ENCODE results near the gene TEX22. TPM values are rescaled to one million over a fixed set of nuclear protein-coding genes. Genes with fewer than 3 reads are reported as not detected.

Gene TEX22
- total RNA-seq, 4 donors from 2014 or later = not detected

DNA sequence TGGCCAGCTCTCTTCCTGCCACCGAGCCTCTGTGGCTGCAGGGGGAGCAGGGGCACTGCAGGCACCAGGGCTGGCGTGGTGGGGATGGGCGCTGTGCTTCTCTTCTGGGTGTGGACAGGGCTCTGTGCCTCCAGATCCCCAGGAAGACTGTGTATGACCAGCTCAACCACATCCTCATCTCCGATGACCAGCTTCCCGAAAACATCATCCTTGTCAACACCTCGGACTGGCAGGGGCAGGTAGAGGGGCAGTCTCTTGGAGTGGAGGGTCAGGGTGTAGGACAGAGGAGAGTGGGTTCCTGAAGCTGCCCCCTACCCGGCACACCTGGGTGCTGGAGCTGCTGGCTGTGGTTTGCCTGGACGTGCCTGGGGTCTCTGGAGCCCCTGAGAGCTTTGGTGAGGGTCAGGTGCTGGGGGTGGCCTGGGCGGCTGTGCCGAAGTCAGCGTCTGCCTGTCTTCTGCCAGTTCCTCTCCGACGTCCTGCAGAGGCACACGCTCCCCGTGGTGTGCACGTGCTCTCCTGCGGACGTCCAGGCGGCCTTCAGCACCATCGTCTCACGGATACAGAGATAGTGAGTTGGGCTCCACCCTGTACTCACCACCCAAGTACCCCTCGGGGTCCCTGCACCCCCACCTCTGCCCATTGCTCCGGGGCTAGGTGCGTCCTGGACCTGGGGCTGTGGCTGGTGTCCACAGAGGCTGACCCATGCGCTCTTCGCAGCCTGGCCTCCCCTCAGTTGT, 15.8 kb upstream of the TEX22 start:
- peaks cover 0 to 42% of the 10 kb centered on the region in 2 donors for H3K36me3 ChIP-seq
- intact Hi-C loops (cut with DNase I; ENCODE audit: low total_unique reads) (no loop called here), in situ Hi-C loops (cut with MboI; ENCODE audit: low sequenced_read_pairs in 4 of 4) (no loop called here)
- DNase-seq (no peak), ATAC-seq (no peak)
- no peak for TF ChIP-seq POLR2A (IDR thresholded peaks at IDR 0.05)
- TF ChIP-seq, protein P1, sequence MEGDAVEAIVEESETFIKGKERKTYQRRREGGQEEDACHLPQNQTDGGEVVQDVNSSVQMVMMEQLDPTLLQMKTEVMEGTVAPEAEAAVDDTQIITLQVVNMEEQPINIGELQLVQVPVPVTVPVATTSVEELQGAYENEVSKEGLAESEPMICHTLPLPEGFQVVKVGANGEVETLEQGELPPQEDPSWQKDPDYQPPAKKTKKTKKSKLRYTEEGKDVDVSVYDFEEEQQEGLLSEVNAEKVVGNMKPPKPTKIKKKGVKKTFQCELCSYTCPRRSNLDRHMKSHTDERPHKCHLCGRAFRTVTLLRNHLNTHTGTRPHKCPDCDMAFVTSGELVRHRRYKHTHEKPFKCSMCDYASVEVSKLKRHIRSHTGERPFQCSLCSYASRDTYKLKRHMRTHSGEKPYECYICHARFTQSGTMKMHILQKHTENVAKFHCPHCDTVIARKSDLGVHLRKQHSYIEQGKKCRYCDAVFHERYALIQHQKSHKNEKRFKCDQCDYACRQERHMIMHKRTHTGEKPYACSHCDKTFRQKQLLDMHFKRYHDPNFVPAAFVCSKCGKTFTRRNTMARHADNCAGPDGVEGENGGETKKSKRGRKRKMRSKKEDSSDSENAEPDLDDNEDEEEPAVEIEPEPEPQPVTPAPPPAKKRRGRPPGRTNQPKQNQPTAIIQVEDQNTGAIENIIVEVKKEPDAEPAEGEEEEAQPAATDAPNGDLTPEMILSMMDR (IDR thresholded peaks at IDR 0.05 in 4 of 5, conservative IDR thresholded peaks at IDR 0.05 in 1 of 5) = no peak
- H3K27me3 ChIP-seq = no peaks in the 10 kb centered on the region
- H3K9me3 ChIP-seq = no peaks in the 10 kb centered on the region
- no peak overlapping the region for H3K4me3 ChIP-seq
- no peaks in the 10 kb centered on the region for H3K4me1 ChIP-seq
- H3K27ac ChIP-seq = no peak overlapping the region

DNA sequence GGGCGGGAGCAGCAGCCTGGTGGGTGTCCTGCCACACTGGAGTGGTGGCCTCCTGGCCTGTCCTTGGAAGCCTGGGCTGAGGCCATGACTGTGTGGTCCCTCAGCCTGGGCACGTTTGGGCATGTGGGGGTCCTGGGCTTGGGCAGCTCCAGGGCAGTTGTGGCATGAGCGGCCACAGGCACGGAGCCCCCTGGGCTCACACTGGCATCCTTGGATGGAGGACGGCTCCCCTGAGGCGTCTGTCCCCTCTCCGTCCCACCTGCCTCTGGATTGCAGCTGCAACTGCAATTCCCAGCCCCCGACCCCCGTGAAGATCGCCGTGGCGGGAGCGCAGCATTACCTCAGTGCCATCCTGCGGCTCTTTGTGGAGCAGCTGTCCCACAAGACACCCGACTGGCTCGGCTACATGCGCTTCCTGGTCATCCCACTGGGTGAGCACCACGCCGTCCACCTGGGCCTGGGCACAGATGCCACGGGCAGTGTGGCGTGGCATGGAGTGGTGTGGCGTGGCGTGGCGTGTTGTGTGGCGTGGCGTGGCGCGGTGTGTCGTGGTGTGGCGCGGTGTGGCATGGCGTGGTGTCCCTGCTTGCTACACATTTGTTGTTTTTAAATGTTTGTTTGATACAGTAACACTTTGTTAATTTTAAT, 15.1 kb upstream of the TEX22 start:
- DNase-seq (no peak), ATAC-seq (no peak)
- no peaks in the 10 kb centered on the region for H3K4me1 ChIP-seq
- H3K36me3 ChIP-seq = peaks cover 0 to 42% of the 10 kb centered on the region in 2 donors
- no peaks in the 10 kb centered on the region for H3K9me3 ChIP-seq
- in situ Hi-C loops (cut with MboI; ENCODE audit: low sequenced_read_pairs in 4 of 4) = no loop called here
- H3K27ac ChIP-seq = no peak overlapping the region
- H3K27me3 ChIP-seq = no peaks in the 10 kb centered on the region
- TF ChIP-seq, protein P1 (IDR thresholded peaks at IDR 0.05 in 4 of 5, conservative IDR thresholded peaks at IDR 0.05 in 1 of 5) = no peak
- TF ChIP-seq POLR2A (IDR thresholded peaks at IDR 0.05) = no peak
- H3K4me3 ChIP-seq = no peak overlapping the region
- intact Hi-C loops (cut with DNase I; ENCODE audit: low total_unique reads) = no loop called here

GRCh38 chr14:105384041-105384557, 14.2 kb upstream of the TEX22 start:
- ATAC-seq (no peak), DNase-seq (no peak)
- no peak for TF ChIP-seq POLR2A (IDR thresholded peaks at IDR 0.05)
- TF ChIP-seq, protein P1 (IDR thresholded peaks at IDR 0.05 in 4 of 5, conservative IDR thresholded peaks at IDR 0.05 in 1 of 5) = no peak
- Histone ChIP-seq H3K4me1 (no peaks in the 10 kb centered on the region), H3K4me3 (no peak overlapping the region), H3K27ac (no peak overlapping the region), H3K9me3 (no peaks in the 10 kb centered on the region), H3K36me3 (peaks cover 0 to 42% of the 10 kb centered on the region in 2 donors), H3K27me3 (no peaks in the 10 kb centered on the region)
- in situ Hi-C loops (cut with MboI; ENCODE audit: low sequenced_read_pairs in 4 of 4) (no loop called here), intact Hi-C loops (cut with DNase I; ENCODE audit: low total_unique reads) (no loop called here)

DNA sequence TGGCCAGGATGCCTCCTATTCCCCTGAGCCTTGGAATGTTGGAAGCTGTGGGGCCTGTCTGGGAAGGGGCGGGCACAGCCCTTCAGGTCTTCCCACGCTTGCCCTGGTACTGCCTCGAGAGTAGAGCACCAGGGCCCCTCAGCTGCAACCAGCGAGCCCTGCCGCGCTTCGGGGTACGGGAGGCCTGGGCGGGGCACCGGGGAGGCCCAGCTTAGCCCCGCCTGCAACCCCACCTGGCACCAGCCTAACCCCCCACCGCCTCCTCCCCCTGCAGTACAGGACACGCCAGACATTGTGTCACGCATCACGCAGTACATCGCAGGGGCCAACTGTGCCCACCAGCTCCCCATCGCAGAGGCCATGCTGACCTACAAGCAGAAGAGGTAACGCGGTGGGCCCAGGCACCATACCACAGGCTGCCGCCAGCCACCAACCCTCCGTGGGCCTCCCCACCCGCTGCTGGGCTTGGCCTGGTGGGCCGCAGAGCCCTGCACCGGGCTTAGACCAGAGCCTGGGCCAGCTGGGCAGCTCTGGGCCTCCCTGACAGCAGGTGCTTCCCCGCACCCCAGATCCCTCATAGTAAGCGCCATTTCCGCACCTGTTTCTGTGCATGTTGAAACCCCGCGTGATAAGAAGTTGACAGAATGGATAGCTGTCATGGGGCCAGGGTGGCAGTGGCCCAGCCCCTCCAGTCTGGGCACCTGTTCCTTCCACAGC, 13.6 kb upstream of the TEX22 start:
- Histone ChIP-seq H3K27me3 (no peaks in the 10 kb centered on the region), H3K36me3 (peaks cover 0 to 38% of the 10 kb centered on the region in 2 donors), H3K9me3 (no peaks in the 10 kb centered on the region), H3K27ac (no peak overlapping the region), H3K4me1 (no peaks in the 10 kb centered on the region), H3K4me3 (no peak overlapping the region)
- intact Hi-C loops (cut with DNase I; ENCODE audit: low total_unique reads) = no loop called here
- in situ Hi-C loops (cut with MboI; ENCODE audit: low sequenced_read_pairs in 4 of 4) = no loop called here
- DNase-seq (no peak), ATAC-seq (peak in 1 of 2 donors; percentile 29)
- TF ChIP-seq, protein P1 (IDR thresholded peaks at IDR 0.05 in 4 of 5, conservative IDR thresholded peaks at IDR 0.05 in 1 of 5) = no peak
- TF ChIP-seq POLR2A (IDR thresholded peaks at IDR 0.05) = no peak

Data from gastrocnemius medialis (tissue), 4 donors.